Stimulated activated CD4-positive, alpha-beta T cell treated with anti-CD3 and anti-CD28 coated beads, TNF-alpha, amount 100 ng/mL, for 48 hours (primary cell): Measurements from ENCODE around the gene TMEM203.
"Not testable (repeated sequence)": the region's sequence is repeated elsewhere in the genome, so short reads cannot be mapped to it uniquely, and the experiment has no call there.

Experiments
- DNase-seq, 3 donors: peaks; one replicate each; pipeline ENCODE4 v3.0.0-alpha.2; 2020; ENCODE audit warnings: low read depth in 3 of 3

Gene TMEM203

GRCh38 chr9:137205126-137206069 lies at the start of gene TMEM203, which contains the start of gene NDOR1:
TSS of gene TMEM203 (minus strand) at chr9:137205648. CDS start at chr9:137205414, 234 bp downstream.
TSS of gene NDOR1 (plus strand) at chr9:137205700. CDS start at chr9:137205778, 78 bp downstream.
- peak; percentile 87 to 97 (median 93) for DNase-seq

GRCh38 chr9:137254624-137255447 lies 49.4 kb upstream of the TMEM203 start, which contains the start of gene NELFB:
TSS of gene NELFB (plus strand) at chr9:137255327.
- DNase-seq = peak; percentile 86 to 96 (median 96)

GRCh38 chr9:137253717-137254623 lies 48.5 kb upstream of the TMEM203 start:
- no peak for DNase-seq

GRCh38 chr9:137252555-137253506 lies 47.4 kb upstream of the TMEM203 start:
- DNase-seq = no peak

GRCh38 chr9:137251490-137252268 lies 46.2 kb upstream of the TMEM203 start:
- no peak for DNase-seq

- no peak for DNase-seq
Measured at GRCh38 chr9:137251194-137251461, 45.7 kb upstream of the TMEM203 start, which contains the start of gene STPG3. TSS of gene STPG3 (plus strand) at chr9:137251286. CDS start at chr9:137251287, 1 bp downstream.

- no peak for DNase-seq
Measured at GRCh38 chr9:137250329-137251193, 45.1 kb upstream of the TMEM203 start.

- DNase-seq = no peak
Measured at GRCh38 chr9:137247916-137248175, 42.4 kb upstream of the TMEM203 start.

GRCh38 chr9:137247135-137247915 lies 41.9 kb upstream of the TMEM203 start:
- no peak for DNase-seq

GRCh38 chr9:137245450-137246421 lies 40.3 kb upstream of the TMEM203 start:
- no peak for DNase-seq

- DNase-seq = no peak
Measured at GRCh38 chr9:137244486-137245449, 39.3 kb upstream of the TMEM203 start.

- no peak for DNase-seq
Measured at GRCh38 chr9:137243626-137244485, 38.4 kb upstream of the TMEM203 start.

GRCh38 chr9:137243266-137243625 lies 37.8 kb upstream of the TMEM203 start:
- DNase-seq = not testable (repeated sequence)
